IMR-90 (cell line): ENCODE data around the gene HOXA10. TPM values are rescaled to one million over a fixed set of nuclear protein-coding genes. Genes with fewer than 3 reads are reported as not detected.

Source experiments
- ATAC-seq: fragments of 200-7000 bp; cut with Tn5 transposase; 2 replicates; pipeline ENCODE4 v1.9.1; 2020; ENCODE audit warnings: low read depth, mild to moderate bottlenecking, moderate library complexity
- BruUV-seq: library from RNA; stranded (reverse); fragments of 400-500 nt; replicated peaks from 2 replicates; lab custom pipeline; 2021; lab: Mats Ljungman, UMichigan
- CTCF ChIA-PET: fragments of 300-600 bp; formaldehyde crosslinking; extraction: SDS; loops from one replicate; lab custom pipeline; 2021; ENCODE audit warnings: antibody characterized with exemption; lab: Yijun Ruan, JAX
- POLR2A ChIA-PET: fragments of 300-600 bp; sonication (Branson Sonifier 250); formaldehyde crosslinking; loops from one replicate; lab custom pipeline; 2022; ENCODE audit warnings: antibody characterized with exemption; ENCODE audit not compliant: unreplicated experiment; lab: Charles Lee
- DNase-seq: peaks from one replicate; pipeline ENCODE4 v3.0.0; 2013
- H2AFZ ChIP-seq: replicated peaks from 2 replicates; pipeline ENCODE3; 2013; ENCODE audit warnings: low read length, mild to moderate bottlenecking; ENCODE audit not compliant: poor library complexity
- H2AK5ac ChIP-seq: 2 replicates; pipeline ENCODE4 v1.6.1; 2013; ENCODE audit warnings: low read depth, low read length, inconsistent platforms
- H2AK9ac ChIP-seq: replicated peaks from 2 replicates; pipeline ENCODE3; 2013; ENCODE audit warnings: mild to moderate bottlenecking, low read depth, low read length, moderate library complexity; ENCODE audit not compliant: poor library complexity
- H2BK120ac ChIP-seq: 2 replicates; pipeline ENCODE4 v1.6.1; 2013; ENCODE audit warnings: low read depth, low read length, inconsistent platforms
- H2BK15ac ChIP-seq: 3 replicates; pipeline ENCODE4 v1.6.1; 2013; ENCODE audit warnings: low read depth, low read length, inconsistent platforms
- H2BK20ac ChIP-seq: 2 replicates; pipeline ENCODE4 v1.6.1; 2013; ENCODE audit warnings: low read depth, mild to moderate bottlenecking, inconsistent platforms, low read length, moderate library complexity
- H2BK5ac ChIP-seq: 2 replicates; pipeline ENCODE4 v1.6.1; 2013; ENCODE audit warnings: mild to moderate bottlenecking, low read depth, low read length, inconsistent platforms; ENCODE audit not compliant: poor library complexity, severe bottlenecking
- H3K14ac ChIP-seq: replicated peaks from 2 replicates; pipeline ENCODE4 v1.6.1; 2013; ENCODE audit warnings: low read depth, low read length, inconsistent platforms
- H3K18ac ChIP-seq: 2 replicates; pipeline ENCODE4 v1.6.1; 2013; ENCODE audit warnings: low read depth, low read length, control low read depth
- H3K23ac ChIP-seq: 2 replicates; pipeline ENCODE4 v1.6.1; 2013; ENCODE audit warnings: low read depth, low read length, inconsistent platforms
- H3K27ac ChIP-seq: 2 replicates; pipeline ENCODE4 v1.5.1; 2013; ENCODE audit warnings: mild to moderate bottlenecking, control low read depth, low read length; ENCODE audit not compliant: insufficient read depth
- H3K27me3 ChIP-seq: 2 replicates; pipeline ENCODE4 v1.6.1; 2013; ENCODE audit warnings: low read length; ENCODE audit not compliant: control insufficient read depth, insufficient read depth
- H3K36me3 ChIP-seq: 2 replicates; pipeline ENCODE4 v1.6.1; 2013; ENCODE audit warnings: low read length, mixed read lengths; ENCODE audit not compliant: control insufficient read depth, insufficient read depth
- H3K4ac ChIP-seq: 2 replicates; pipeline ENCODE4 v1.6.1; 2013; ENCODE audit warnings: low read depth, low read length, inconsistent platforms
- H3K4me1 ChIP-seq: 2 replicates; pipeline ENCODE4 v1.6.1; 2013; ENCODE audit warnings: low read length, mixed read lengths; ENCODE audit not compliant: control insufficient read depth, insufficient read depth
- H3K4me2 ChIP-seq: 2 replicates; pipeline ENCODE4 v1.6.1; 2013; ENCODE audit warnings: low read depth, mild to moderate bottlenecking, control low read depth, low read length, moderate library complexity
- H3K4me3 ChIP-seq: 2 replicates; pipeline ENCODE4 v1.5.1; 2013; ENCODE audit warnings: low read depth, mild to moderate bottlenecking, control low read depth, low read length, moderate library complexity; ENCODE audit not compliant: insufficient read depth
- H3K56ac ChIP-seq: 2 replicates; pipeline ENCODE4 v1.6.1; 2013; ENCODE audit warnings: low read length, inconsistent platforms; ENCODE audit not compliant: insufficient read depth; ENCODE audit errors: extremely low read depth
- H3K79me1 ChIP-seq, 2 experiments: 2 replicates each; pipeline ENCODE4 v1.6.1; 2013; ENCODE audit warnings: low read length in 2 of 2, inconsistent platforms in 1 of 2, low read depth in 1 of 2
- H3K9ac ChIP-seq: 2 replicates; pipeline ENCODE4 v1.6.1; 2013; ENCODE audit warnings: low read depth, low read length, control low read depth
- H3K9me1 ChIP-seq: 2 replicates; pipeline ENCODE4 v1.6.1; 2013; ENCODE audit warnings: low read length, inconsistent platforms; ENCODE audit not compliant: insufficient read depth
- H3K9me3 ChIP-seq: 2 replicates; pipeline ENCODE4 v1.6.1; 2013; ENCODE audit warnings: low read length; ENCODE audit not compliant: control insufficient read depth, insufficient read depth
- H4K20me1 ChIP-seq: 2 replicates; pipeline ENCODE4 v1.6.1; 2013; ENCODE audit warnings: low read length, inconsistent platforms; ENCODE audit not compliant: insufficient read depth
- H4K5ac ChIP-seq: 2 replicates; pipeline ENCODE4 v1.6.1; 2013; ENCODE audit warnings: mild to moderate bottlenecking, low read depth, low read length, control low read depth
- H4K8ac ChIP-seq, 2 experiments: 2 replicates each; pipeline ENCODE4 v1.6.1; 2013; ENCODE audit warnings: low read depth in 2 of 2, low read length in 2 of 2, control low read depth in 1 of 2, inconsistent platforms in 1 of 2
- H4K91ac ChIP-seq: 2 replicates; pipeline ENCODE4 v1.6.1; 2013; ENCODE audit warnings: low read depth, low read length, inconsistent platforms; ENCODE audit not compliant: insufficient read depth
- BHLHE40 ChIP-seq: fragments of 150-350 bp; IDR thresholded peaks from 2 replicates; pipeline ENCODE4 v1.6.1; 2016; ENCODE audit warnings: mild to moderate bottlenecking, low read depth, low read length
- CEBPB ChIP-seq: IDR thresholded peaks from 2 replicates; pipeline ENCODE4 v1.6.1; 2012; ENCODE audit warnings: low read depth, low read length, improper control_type of control experiment
- MXI1 ChIP-seq: IDR thresholded peaks from 2 replicates; pipeline ENCODE4 v1.6.1; 2012; ENCODE audit warnings: low read depth, mild to moderate bottlenecking, low read length, moderate library complexity, borderline replicate concordance
- WGBS, 2 experiments: methylation state at CpG; one replicate each; pipeline versions ENCODE4 v1.1.5 to v1.1.7; 2013; ENCODE audit warnings: missing lambda C conversion rate in 2 of 2; ENCODE audit not compliant: insufficient read length in 1 of 2; ENCODE audit errors: extremely low coverage in 2 of 2; 5-methylcytosine and 5-hydroxymethylcytosine counted together
- dilution Hi-C: fragments of 300-500 bp; cut with HindIII; formaldehyde crosslinking; loops from one replicate; pipeline ENCODE4 v1.14.3; 2018; ENCODE audit warnings: low sequenced_read_pairs; ENCODE audit not compliant: unreplicated experiment
- in situ Hi-C: fragments of 300-500 bp; cut with MboI; formaldehyde crosslinking; loops from 3 replicates; pipeline ENCODE4 v1.14.3; 2019; ENCODE audit warnings: low sequenced_read_pairs, inconsistent platforms, mixed read lengths
- intact Hi-C: fragments of 100-400 bp; cut with micrococcal nuclease; formaldehyde crosslinking; loops from 2 replicates; pipeline ENCODE4 v1.10.0; 2022
- polyA plus RNA-seq, 3 experiments: library from polyadenylated mRNA; depleted of rRNA; stranded (reverse); fragments of >200 nt; gene quantifications; 2 replicates each; pipeline ENCODE4 v1.2.3, GENCODE V29; 2012; ENCODE audit warnings: low replicate concordance in 1 of 3
- total RNA-seq: library from RNA; depleted of rRNA; stranded (reverse); fragments of >200 nt; gene quantifications from 2 replicates; pipeline ENCODE4 v1.2.3, GENCODE V29; 2012

The HOXA10 gene
- total and polyA plus RNA-seq, 2 of the 4 experiments (the other 2 are of a cell fraction), result 0.10 to 0.18 TPM

GRCh38 chr7:27123007-27123476 lies 51.1 kb downstream of the HOXA10 start:
- peak overlapping the region; percentile 94 for H3K14ac ChIP-seq
- dilution Hi-C loops, result no loop called here
- H4K8ac ChIP-seq, result peak overlapping the region; percentile 90 to 93
- H2AFZ ChIP-seq, result peak overlapping the region; percentile 73
- peak overlapping the region; percentile 94 for H2BK120ac ChIP-seq
- no peaks in the 10 kb centered on the region for H3K27me3 ChIP-seq
- H3K4me2 ChIP-seq, result peak overlapping the region; percentile 95
- peak overlapping the region; percentile 87 for H2AK9ac ChIP-seq
- intact Hi-C loops, result loop anchor here (2.0 to 5.0 kb wide), 2 partner anchors 24 to 921 kb away; partner anchors contain the start of genes CBX3 and HNRNPA2B1
- in situ Hi-C loops, result no loop called here
- H3K56ac ChIP-seq, result peak overlapping the region; percentile 76
- peak overlapping the region; percentile 64; the same call in 2 of the 3 replicates for H2BK15ac ChIP-seq
- no TSS peak for BruUV-seq
- DNase-seq, result peak; percentile 67
- peak overlapping the region; percentile 99 for H3K27ac ChIP-seq
- H3K23ac ChIP-seq, result peak overlapping the region; percentile 80
- peak overlapping the region; percentile 63 for H2BK20ac ChIP-seq
- peaks cover 12% of the 10 kb centered on the region for H3K9me1 ChIP-seq
- peak overlapping the region; percentile 48 for H3K4me3 ChIP-seq
- H3K4ac ChIP-seq, result peak overlapping the region; percentile 98
- H3K4me1 ChIP-seq, result peaks cover 36% of the 10 kb centered on the region
- H2BK5ac ChIP-seq, result peak overlapping the region; percentile 88
- peaks cover 5 to 52% of the 10 kb centered on the region in 2 experiments; a peak in 3 of 4 replicates for H3K79me1 ChIP-seq
- TF ChIP-seq BHLHE40 (no peak), MXI1 (no peak), CEBPB (peak; percentile 92)
- POLR2A ChIA-PET, result interaction anchor here (1.0 kb wide), 1 partner anchor 25 kb away, joined by 3 read pairs; no protein-coding TSS in a partner anchor
- H3K9ac ChIP-seq, result peak overlapping the region; percentile 96
- H3K9me3 ChIP-seq, result no peaks in the 10 kb centered on the region
- peak overlapping the region; percentile 50 for H4K5ac ChIP-seq
- 0 out of 2 replicates have a peak, but pooled peaks have one; percentile 1 for ATAC-seq
- peak overlapping the region; percentile 96 for H4K91ac ChIP-seq
- WGBS, 2 experiments, result 0% methylated on average over 5 of the region's 14 CpGs; no CpG with 5 or more reads in 1 of the 2 experiments
- H3K18ac ChIP-seq, result peak overlapping the region; percentile 67
- 0 out of 2 replicates have a peak, but pooled peaks cover 2% of the 10 kb centered on the region for H4K20me1 ChIP-seq
- no peaks in the 10 kb centered on the region for H3K36me3 ChIP-seq
- H2AK5ac ChIP-seq, result peak overlapping the region; percentile 62
- CTCF ChIA-PET, result interaction anchor here (1.0 to 1.2 kb wide), 2 partner anchors 17 to 754 kb away, joined by 3 to 5 read pairs; no protein-coding TSS in a partner anchor
